HepG2 (cell line): Measurements from ENCODE around the gene IL6R. TPM values are rescaled to one million over a fixed set of nuclear protein-coding genes. Genes with fewer than 3 reads are reported as not detected.
A peak's percentile ranks its signal among the peaks of the same experiment; 100 is the strongest.

Source experiments
- AHR ChIP-seq: IDR thresholded peaks from 2 replicates; pipeline ENCODE4 v1.6.1; 2018; ENCODE audit warnings: missing genetic modification reagents, missing compliant biosample characterization
- ETV5 ChIP-seq: IDR thresholded peaks from 2 replicates; pipeline ENCODE4 v1.6.1; 2018; ENCODE audit warnings: missing biosample characterization, missing genetic modification reagents, inconsistent platforms, borderline replicate concordance
- HDAC1 ChIP-seq: sonication (generic); formaldehyde crosslinking; IDR thresholded peaks from 2 replicates; pipeline ENCODE4 v1.5.1; 2020; ENCODE audit warnings: mild to moderate bottlenecking, missing genetic modification reagents
- HOXA7 ChIP-seq: sonication (generic); formaldehyde crosslinking; IDR thresholded peaks from 2 replicates; pipeline ENCODE4 v1.8.1; 2022; ENCODE audit warnings: mild to moderate bottlenecking, missing genetic modification reagents, moderate library complexity
- ISX ChIP-seq: sonication (generic); formaldehyde crosslinking; conservative IDR thresholded peaks from 2 replicates; pipeline ENCODE4 v1.5.0; 2020; ENCODE audit warnings: missing genetic modification reagents
- KDM3A ChIP-seq: IDR thresholded peaks from 2 replicates; pipeline ENCODE4 v1.6.1; 2018; ENCODE audit warnings: low read depth, missing compliant biosample characterization
- MAFK ChIP-seq, 2 experiments: IDR thresholded peaks in 1 of 2; conservative IDR thresholded peaks in 1 of 2; 2 replicates each; pipeline ENCODE4 v1.6.1; 2011; ENCODE audit warnings: improper control_type of control experiment in 2 of 2, low read length in 2 of 2
- MIER3 ChIP-seq: IDR thresholded peaks from 2 replicates; pipeline ENCODE4 v1.6.1; 2016; ENCODE audit warnings: missing compliant biosample characterization, borderline replicate concordance
- NFYC ChIP-seq: IDR thresholded peaks from 2 replicates; pipeline ENCODE4 v1.6.1; 2016; ENCODE audit warnings: missing genetic modification reagents, missing compliant biosample characterization
- RBM22 ChIP-seq: fragments of 200-400 bp; formaldehyde crosslinking; optimal IDR thresholded peaks from 2 replicates; pipeline ENCODE3; 2017; ENCODE audit warnings: mild to moderate bottlenecking, low read length, moderate library complexity
- SATB2 ChIP-seq: sonication (generic); formaldehyde crosslinking; IDR thresholded peaks from 2 replicates; pipeline ENCODE4 v1.5.0; 2020; ENCODE audit warnings: missing genetic modification reagents
- TARDBP ChIP-seq: sonication (generic); formaldehyde crosslinking; IDR thresholded peaks from 2 replicates; pipeline ENCODE4 v1.8.0; 2022; ENCODE audit warnings: mild to moderate bottlenecking, missing genetic modification reagents
- ZNF235 ChIP-seq: sonication (generic); formaldehyde crosslinking; IDR thresholded peaks from 2 replicates; pipeline ENCODE4 v1.8.1; 2023; ENCODE audit warnings: mild to moderate bottlenecking, missing genetic modification reagents, borderline replicate concordance
- ZNF432 ChIP-seq: sonication (generic); formaldehyde crosslinking; IDR thresholded peaks from 2 replicates; pipeline ENCODE4 v1.5.0; 2020; ENCODE audit warnings: missing genetic modification reagents, mild to moderate bottlenecking, borderline replicate concordance
- ZNF816 ChIP-seq: sonication (generic); formaldehyde crosslinking; IDR thresholded peaks from 2 replicates; pipeline ENCODE4 v1.8.0; 2022; ENCODE audit warnings: missing genetic modification reagents, mild to moderate bottlenecking, borderline replicate concordance
- polyA plus RNA-seq, 8 experiments: library from polyadenylated mRNA; depleted of rRNA in 3 of 8; stranded (reverse) in 7 of 8; unstranded in 1 of 8; fragments of >200 nt; fragmentation: Illumina TruSeq in 4 of 8; extraction: Trizol in 4 of 8; gene quantifications; 2 replicates each; pipeline versions ENCODE4 v1.2.1 to v1.2.3, GENCODE V29; 2011 to 2016; ENCODE audit warnings: low read depth in 4 of 8, missing spikeins in 1 of 8, mixed read lengths in 1 of 8; ENCODE audit not compliant: insufficient read depth in 1 of 8
- total RNA-seq, 5 experiments: library from RNA; depleted of rRNA; stranded (reverse); fragments of >200 nt; fragmentation: Illumina TruSeq; extraction: Trizol; gene quantifications; 2 replicates each; pipeline ENCODE4 v1.2.3, GENCODE V29; 2016; ENCODE audit warnings: low read depth in 1 of 5
- TF ChIP-seq, protein P1 (sequence below): IDR thresholded peaks from 2 replicates; pipeline ENCODE4 v1.6.1; 2018; ENCODE audit warnings: missing genetic modification reagents, mild to moderate bottlenecking, missing compliant biosample characterization
- TF ChIP-seq, protein P2 (sequence below): sonication (generic); formaldehyde crosslinking; IDR thresholded peaks from 2 replicates; pipeline ENCODE4 v1.9.0; 2021; ENCODE audit warnings: missing genetic modification reagents, borderline replicate concordance
- TF ChIP-seq, protein P3 (sequence below): sonication (generic); formaldehyde crosslinking; IDR thresholded peaks from 2 replicates; pipeline ENCODE4 v1.4.0; 2020; ENCODE audit warnings: mild to moderate bottlenecking, missing genetic modification reagents

IL6R gene
- total and polyA plus RNA-seq, 2 of the 13 experiments (the other 11 are each of a cell fraction or from before 2014, with no cell fraction given): 5.0 to 24.5 TPM

DNA sequence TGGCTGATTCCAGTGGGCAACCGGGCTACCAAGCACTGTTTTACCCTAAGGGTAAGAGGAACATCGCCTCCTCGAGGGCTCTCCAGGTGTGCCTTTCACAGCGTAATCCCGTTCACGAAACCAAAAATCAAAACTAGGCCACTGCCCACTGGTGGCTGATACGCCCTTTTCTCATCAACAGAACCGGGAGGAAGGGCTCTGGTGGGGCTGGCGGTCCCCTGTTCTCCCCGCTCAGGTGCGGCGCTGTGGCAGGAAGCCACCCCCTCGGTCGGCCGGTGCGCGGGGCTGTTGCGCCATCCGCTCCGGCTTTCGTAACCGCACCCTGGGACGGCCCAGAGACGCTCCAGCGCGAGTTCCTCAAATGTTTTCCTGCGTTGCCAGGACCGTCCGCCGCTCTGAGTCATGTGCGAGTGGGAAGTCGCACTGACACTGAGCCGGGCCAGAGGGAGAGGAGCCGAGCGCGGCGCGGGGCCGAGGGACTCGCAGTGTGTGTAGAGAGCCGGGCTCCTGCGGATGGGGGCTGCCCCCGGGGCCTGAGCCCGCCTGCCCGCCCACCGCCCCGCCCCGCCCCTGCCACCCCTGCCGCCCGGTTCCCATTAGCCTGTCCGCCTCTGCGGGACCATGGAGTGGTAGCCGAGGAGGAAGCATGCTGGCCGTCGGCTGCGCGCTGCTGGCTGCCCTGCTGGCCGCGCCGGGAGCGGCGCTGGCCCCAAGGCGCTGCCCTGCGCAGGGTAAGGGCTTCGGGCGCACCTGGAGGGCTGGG is at the start of gene IL6R (continued):
- TF ChIP-seq ZNF432 (CRISPR knock-in tag) (no peak), ZNF816 (CRISPR knock-in tag) (no peak), ZNF235 (no peak), ETV5 (CRISPR knock-in tag) (peak; percentile 78; the same call in 1 of the 2 replicates), MAFK (conservative IDR thresholded peaks at IDR 0.05 in 1 of 2, IDR thresholded peaks at IDR 0.05 in 1 of 2; ENCODE audit: low read length in 2 of 2) (no peak), HDAC1 (no peak; the same call in 1 of the 2 replicates), RBM22 (no peak), NFYC (CRISPR knock-in tag) (0 out of 2 replicates have a peak, but pooled peaks have one; percentile 5), ISX (CRISPR knock-in tag) (no peak), AHR (CRISPR knock-in tag) (0 out of 2 replicates have a peak, but pooled peaks have one; percentile 23), HOXA7 (CRISPR knock-in tag) (no peak), TARDBP (CRISPR knock-in tag) (peak; percentile 24; the same call in 1 of the 2 replicates), MIER3 (CRISPR knock-in tag) (peak; percentile 68; the same call in 1 of the 2 replicates), SATB2 (CRISPR knock-in tag) (no peak), KDM3A (CRISPR knock-in tag) (peak; percentile 80; the same call in 1 of the 2 replicates)
- TF ChIP-seq, protein P1, sequence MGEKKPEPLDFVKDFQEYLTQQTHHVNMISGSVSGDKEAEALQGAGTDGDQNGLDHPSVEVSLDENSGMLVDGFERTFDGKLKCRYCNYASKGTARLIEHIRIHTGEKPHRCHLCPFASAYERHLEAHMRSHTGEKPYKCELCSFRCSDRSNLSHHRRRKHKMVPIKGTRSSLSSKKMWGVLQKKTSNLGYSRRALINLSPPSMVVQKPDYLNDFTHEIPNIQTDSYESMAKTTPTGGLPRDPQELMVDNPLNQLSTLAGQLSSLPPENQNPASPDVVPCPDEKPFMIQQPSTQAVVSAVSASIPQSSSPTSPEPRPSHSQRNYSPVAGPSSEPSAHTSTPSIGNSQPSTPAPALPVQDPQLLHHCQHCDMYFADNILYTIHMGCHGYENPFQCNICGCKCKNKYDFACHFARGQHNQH (CRISPR knock-in tag): peak; percentile 84; the same call in 1 of the 2 replicates
- TF ChIP-seq, protein P2, sequence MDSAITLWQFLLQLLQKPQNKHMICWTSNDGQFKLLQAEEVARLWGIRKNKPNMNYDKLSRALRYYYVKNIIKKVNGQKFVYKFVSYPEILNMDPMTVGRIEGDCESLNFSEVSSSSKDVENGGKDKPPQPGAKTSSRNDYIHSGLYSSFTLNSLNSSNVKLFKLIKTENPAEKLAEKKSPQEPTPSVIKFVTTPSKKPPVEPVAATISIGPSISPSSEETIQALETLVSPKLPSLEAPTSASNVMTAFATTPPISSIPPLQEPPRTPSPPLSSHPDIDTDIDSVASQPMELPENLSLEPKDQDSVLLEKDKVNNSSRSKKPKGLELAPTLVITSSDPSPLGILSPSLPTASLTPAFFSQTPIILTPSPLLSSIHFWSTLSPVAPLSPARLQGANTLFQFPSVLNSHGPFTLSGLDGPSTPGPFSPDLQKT (CRISPR knock-in tag): no peak
- TF ChIP-seq, protein P3, sequence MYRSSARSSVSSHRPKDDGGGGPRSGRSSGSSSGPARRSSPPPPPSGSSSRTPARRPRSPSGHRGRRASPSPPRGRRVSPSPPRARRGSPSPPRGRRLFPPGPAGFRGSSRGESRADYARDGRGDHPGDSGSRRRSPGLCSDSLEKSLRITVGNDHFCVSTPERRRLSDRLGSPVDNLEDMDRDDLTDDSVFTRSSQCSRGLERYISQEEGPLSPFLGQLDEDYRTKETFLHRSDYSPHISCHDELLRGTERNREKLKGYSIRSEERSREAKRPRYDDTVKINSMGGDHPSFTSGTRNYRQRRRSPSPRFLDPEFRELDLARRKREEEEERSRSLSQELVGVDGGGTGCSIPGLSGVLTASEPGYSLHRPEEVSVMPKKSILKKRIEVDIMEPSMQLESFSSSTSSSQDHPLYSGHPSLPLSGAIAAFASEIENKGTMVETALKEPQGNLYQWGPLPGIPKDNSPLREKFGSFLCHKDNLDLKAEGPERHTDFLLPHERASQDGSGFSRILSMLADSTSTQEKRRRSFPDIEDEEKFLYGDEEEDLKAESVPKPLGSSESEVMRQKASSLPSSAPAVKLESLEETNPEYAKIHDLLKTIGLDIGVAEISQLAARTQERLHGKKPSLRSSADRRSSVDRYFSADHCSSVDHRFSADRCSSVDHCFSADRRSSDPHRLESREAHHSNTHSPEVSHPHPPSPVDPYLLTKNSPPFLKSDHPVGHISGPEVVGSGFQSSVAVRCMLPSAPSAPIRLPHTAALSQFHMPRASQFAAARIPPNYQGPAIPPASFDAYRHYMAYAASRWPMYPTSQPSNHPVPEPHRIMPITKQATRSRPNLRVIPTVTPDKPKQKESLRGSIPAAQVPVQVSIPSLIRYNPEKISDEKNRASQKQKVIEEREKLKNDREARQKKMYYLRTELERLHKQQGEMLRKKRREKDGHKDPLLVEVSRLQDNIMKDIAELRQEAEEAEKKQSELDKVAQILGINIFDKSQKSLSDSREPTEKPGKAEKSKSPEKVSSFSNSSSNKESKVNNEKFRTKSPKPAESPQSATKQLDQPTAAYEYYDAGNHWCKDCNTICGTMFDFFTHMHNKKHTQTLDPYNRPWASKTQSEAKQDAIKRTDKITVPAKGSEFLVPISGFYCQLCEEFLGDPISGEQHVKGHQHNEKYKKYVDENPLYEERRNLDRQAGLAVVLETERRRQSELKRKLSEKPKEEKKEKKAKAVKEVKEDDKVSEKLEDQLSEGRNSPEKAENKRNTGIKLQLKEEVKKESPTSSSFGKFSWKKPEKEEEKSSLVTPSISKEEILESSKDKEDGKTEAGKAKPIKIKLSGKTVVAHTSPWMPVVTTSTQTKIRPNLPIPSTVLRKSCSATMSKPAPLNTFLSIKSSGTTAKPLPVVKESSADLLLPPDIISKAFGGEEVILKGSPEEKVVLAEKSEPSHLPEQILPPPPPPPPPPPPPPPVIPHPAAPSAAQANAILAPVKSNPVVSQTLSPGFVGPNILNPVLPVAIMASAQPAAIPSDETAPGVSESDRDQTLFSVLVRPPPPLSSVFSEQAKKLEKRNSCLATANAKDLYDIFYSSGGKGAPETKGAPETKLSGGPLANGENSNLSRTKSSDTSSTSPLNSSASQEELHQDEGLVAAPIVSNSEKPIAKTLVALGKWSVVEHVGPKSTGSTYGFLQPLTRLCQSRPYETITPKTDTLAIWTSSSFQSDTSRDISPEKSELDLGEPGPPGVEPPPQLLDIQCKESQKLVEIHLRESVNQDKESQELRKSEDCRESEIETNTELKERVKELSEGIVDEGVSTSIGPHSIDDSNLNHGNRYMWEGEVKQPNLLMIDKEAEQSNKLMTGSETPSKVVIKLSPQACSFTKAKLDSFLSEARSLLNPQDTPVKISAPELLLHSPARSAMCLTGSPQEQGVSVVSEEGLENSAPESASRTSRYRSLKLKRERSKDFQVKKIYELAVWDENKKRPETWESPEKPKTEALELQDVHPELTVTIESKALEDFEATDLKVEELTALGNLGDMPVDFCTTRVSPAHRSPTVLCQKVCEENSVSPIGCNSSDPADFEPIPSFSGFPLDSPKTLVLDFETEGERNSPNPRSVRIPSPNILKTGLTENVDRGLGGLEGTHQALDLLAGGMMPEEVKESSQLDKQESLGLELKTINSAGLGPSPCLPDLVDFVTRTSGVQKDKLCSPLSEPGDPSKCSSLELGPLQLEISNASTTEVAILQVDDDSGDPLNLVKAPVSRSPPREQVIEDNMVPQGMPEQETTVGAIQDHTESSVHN (CRISPR knock-in tag): no peak
